GM20431 (cell line): ENCODE data around the gene NUBP1.
"Not testable (repeated sequence)": the region's sequence is repeated elsewhere in the genome, so short reads cannot be mapped to it uniquely, and the experiment has no call there.

Experiments
- in situ Hi-C: fragments of 300-500 bp; cut with MseI, MboI; formaldehyde crosslinking; loops from one replicate; pipeline ENCODE4 v1.15.0; 2020; ENCODE audit warnings: low sequenced_read_pairs; ENCODE audit not compliant: unreplicated experiment

Gene NUBP1

GRCh38 chr16:10744370-10745030 is 858 bp downstream of the NUBP1 start:
- in situ Hi-C loops = loop anchor here (25.0 kb wide), 1 partner anchor 482 kb away; no protein-coding TSS in a partner anchor

- in situ Hi-C loops = loop anchor here (25.0 kb wide), 1 partner anchor 484 kb away; no protein-coding TSS in a partner anchor
Measured at GRCh38 chr16:10745841-10746240, 2.2 kb downstream of the NUBP1 start.

GRCh38 chr16:10750793-10751192 is 7.2 kb downstream of the NUBP1 start:
- in situ Hi-C loops = no loop called here

- in situ Hi-C loops = no loop called here
Measured at GRCh38 chr16:10751291-10751697, 7.7 kb downstream of the NUBP1 start.

GRCh38 chr16:10752843-10753523 is 9.3 kb downstream of the NUBP1 start:
- in situ Hi-C loops = no loop called here

GRCh38 chr16:10753670-10754069 is 10.0 kb downstream of the NUBP1 start:
- in situ Hi-C loops = no loop called here

- in situ Hi-C loops = no loop called here
Measured at GRCh38 chr16:10754941-10755340, 11.3 kb downstream of the NUBP1 start.

- in situ Hi-C loops = no loop called here
Measured at GRCh38 chr16:10756574-10756973, 12.9 kb downstream of the NUBP1 start.

- in situ Hi-C loops = no loop called here
Measured at GRCh38 chr16:10760858-10761257, 17.2 kb downstream of the NUBP1 start.

- in situ Hi-C loops = no loop called here
Measured at GRCh38 chr16:10761373-10761772, 17.7 kb downstream of the NUBP1 start.

GRCh38 chr16:10762336-10763016 is 18.8 kb downstream of the NUBP1 start:
- in situ Hi-C loops = no loop called here

GRCh38 chr16:10763456-10763855 is 19.8 kb downstream of the NUBP1 start:
- in situ Hi-C loops = no loop called here

GRCh38 chr16:10765772-10766171 is 22.1 kb downstream of the NUBP1 start:
- in situ Hi-C loops = no loop called here

- in situ Hi-C loops = no loop called here
Measured at GRCh38 chr16:10767127-10767526, 23.5 kb downstream of the NUBP1 start.

- in situ Hi-C loops = no loop called here
Measured at GRCh38 chr16:10769381-10769780, 25.7 kb downstream of the NUBP1 start.

GRCh38 chr16:10770907-10771306 is 27.3 kb downstream of the NUBP1 start:
- in situ Hi-C loops = no loop called here

GRCh38 chr16:10776280-10776679 is 32.6 kb downstream of the NUBP1 start:
- in situ Hi-C loops = no loop called here

- in situ Hi-C loops = not testable (repeated sequence)
Measured at GRCh38 chr16:10776923-10777322, 33.3 kb downstream of the NUBP1 start.

GRCh38 chr16:10777356-10777755 is 33.7 kb downstream of the NUBP1 start:
- in situ Hi-C loops = no loop called here

GRCh38 chr16:10779908-10780307 is 36.3 kb downstream of the NUBP1 start:
- in situ Hi-C loops = not testable (repeated sequence)

GRCh38 chr16:10780628-10781027 is 37.0 kb downstream of the NUBP1 start:
- in situ Hi-C loops = no loop called here
